Gastroesophageal sphincter (tissue), 3 donors: ENCODE data around the gene ATF7IP2.

ENCODE experiments used
- CTCF ChIP-seq, 4 experiments: fragments of 200-600 bp in 2 of 4; fragments of 450-650 bp in 2 of 4; sonication (generic) in 1 of 4; IDR thresholded peaks; one replicate each; pipeline ENCODE4 v1.5.1; 2017 to 2019; ENCODE audit warnings: antibody characterized with exemption in 4 of 4, mild to moderate bottlenecking in 2 of 4, moderate library complexity in 2 of 4
- POLR2A ChIP-seq, 2 donors: fragments of 450-650 bp; IDR thresholded peaks; one replicate each; pipeline ENCODE4 v1.6.1; 2017; ENCODE audit warnings: antibody characterized with exemption in 2 of 2, mild to moderate bottlenecking in 2 of 2, moderate library complexity in 1 of 2

- TF ChIP-seq CTCF (IDR thresholded peaks at IDR 0.05), result no peak
- no peak for TF ChIP-seq POLR2A (IDR thresholded peaks at IDR 0.05)
Observed at GRCh38 chr16:10391339-10391738, 5.5 kb downstream of the ATF7IP2 start.
